ENCODE results near the gene ENO2. TPM values are rescaled to one million over a fixed set of nuclear protein-coding genes. Genes with fewer than 3 reads are reported as not detected.
"Not testable (repeated sequence)": the region's sequence is repeated elsewhere in the genome, so short reads cannot be mapped to it uniquely, and the experiment has no call there.

The ENO2 gene
- total and polyA plus RNA-seq, 9 donors: 5.0 to 22.3 (median 11.5) TPM

- no peak overlapping the region for H3K4me3 ChIP-seq
- TF ChIP-seq POLR2A (IDR thresholded peaks at IDR 0.05) (no peak), CTCF (IDR thresholded peaks at IDR 0.05) (no peak), EP300 (IDR thresholded peaks at IDR 0.05) (no peak)
- H3K27ac ChIP-seq: no peak overlapping the region
- no peaks in the 10 kb centered on the region for H3K27me3 ChIP-seq
- DNase-seq: no peak
- no peaks in the 10 kb centered on the region for H3K36me3 ChIP-seq
- H3K4me1 ChIP-seq (ENCODE audit: insufficient read depth): no peaks in the 10 kb centered on the region
- WGBS, 3 donors: 65 to 68% (median 67%) methylated on average over 11 to 12 of the region's 12 CpGs
- intact Hi-C loops (cut with DNase I): loop anchor here in 1 of 4 donors (5.0 kb wide), 1 partner anchor 56 kb away; the partner anchor contains the start of gene ATN1
- no peaks in the 10 kb centered on the region for H3K9me3 ChIP-seq
Measured at GRCh38 chr12:6871052-6871957, 43.1 kb upstream of the ENO2 start.

GRCh38 chr12:6872073-6873048 is 42.0 kb upstream of the ENO2 start:
- WGBS, 3 donors: 0 to 1% (median 1%) methylated on average over 29 to 40 of the region's 40 CpGs
- no peaks in the 10 kb centered on the region for H3K9me3 ChIP-seq
- peak overlapping the region; percentile 64 for H3K4me3 ChIP-seq
- TF ChIP-seq CTCF (IDR thresholded peaks at IDR 0.05) (peak; percentile 90 to 97 (median 93)), EP300 (IDR thresholded peaks at IDR 0.05) (no peak), POLR2A (IDR thresholded peaks at IDR 0.05) (no peak)
- H3K27ac ChIP-seq: peak overlapping the region; percentile 42 to 77
- no peaks in the 10 kb centered on the region for H3K4me1 ChIP-seq (ENCODE audit: insufficient read depth)
- peak; percentile 81 to 92 (median 89) for DNase-seq
- intact Hi-C loops (cut with DNase I): loop anchor here in 1 of 4 donors (2.0 to 5.0 kb wide), 2 partner anchors 18 to 55 kb away; partner anchors contain the start of gene ATN1
- no peaks in the 10 kb centered on the region for H3K27me3 ChIP-seq
- H3K36me3 ChIP-seq: no peaks in the 10 kb centered on the region

GRCh38 chr12:6873094-6874014 is 41.0 kb upstream of the ENO2 start, which contains the start of gene SPSB2:
TSS of gene SPSB2 (minus strand) at chr12:6873303. CDS start at chr12:6872901, 402 bp downstream.
- H3K9me3 ChIP-seq: no peaks in the 10 kb centered on the region
- peak; percentile 99 to 100 (median 99) for DNase-seq
- WGBS, 3 donors: 0 to 1% (median 0%) methylated on average over 55 to 66 of the region's 66 CpGs
- no peaks in the 10 kb centered on the region for H3K36me3 ChIP-seq
- H3K4me1 ChIP-seq (ENCODE audit: insufficient read depth): no peaks in the 10 kb centered on the region
- intact Hi-C loops (cut with DNase I): loop anchor here in 1 of 4 donors (2.0 to 5.0 kb wide), 2 partner anchors 17 to 54 kb away; partner anchors contain the start of gene ATN1
- H3K27ac ChIP-seq: peak within 1 kb of the TSS; percentile 42 to 77
- peak in 1 of 3 donors; percentile 28 for TF ChIP-seq CTCF (IDR thresholded peaks at IDR 0.05)
- peak; percentile 66 for TF ChIP-seq POLR2A (IDR thresholded peaks at IDR 0.05)
- no peak for TF ChIP-seq EP300 (IDR thresholded peaks at IDR 0.05)
- H3K27me3 ChIP-seq: no peaks in the 10 kb centered on the region
- H3K4me3 ChIP-seq: peak within 1 kb of the TSS; percentile 64

GRCh38 chr12:6874015-6874368 is 40.4 kb upstream of the ENO2 start:
- H3K27me3 ChIP-seq; H3K36me3 ChIP-seq; H3K4me1 ChIP-seq (ENCODE audit: insufficient read depth); H3K9me3 ChIP-seq; DNase-seq: not testable (repeated sequence)
- H3K4me3 ChIP-seq: peak overlapping the region; percentile 64
- intact Hi-C loops (cut with DNase I): loop anchor here in 1 of 4 donors (5.0 kb wide), 1 partner anchor 53 kb away; the partner anchor contains the start of gene ATN1
- 29 to 31% (median 30%) methylated on average over 9 of the region's 9 CpGs for whole genome bisulfite sequencing, 3 donors
- peak overlapping the region in 1 of 2 donors; percentile 77 for H3K27ac ChIP-seq

GRCh38 chr12:6879824-6880223 is 34.6 kb upstream of the ENO2 start:
- H3K27ac ChIP-seq; H3K4me1 ChIP-seq (ENCODE audit: insufficient read depth); H3K9me3 ChIP-seq; DNase-seq; H3K36me3 ChIP-seq; intact Hi-C loops (cut with DNase I); H3K4me3 ChIP-seq; H3K27me3 ChIP-seq: not testable (repeated sequence)
- WGBS, 3 donors: 91 to 92% (median 91%) methylated on average over 11 of the region's 11 CpGs
